Tibial nerve (tissue), 4 donors: ENCODE results near the gene TBC1D7. TPM values are rescaled to one million over a fixed set of nuclear protein-coding genes. Genes with fewer than 3 reads are reported as not detected.

Source experiments
- DNase-seq, 2 donors: peaks; one replicate each; pipeline ENCODE4 v3.0.0-alpha.2; 2019; ENCODE audit warnings: low spot score in 2 of 2
- H3K27ac ChIP-seq, 4 donors: fragments of 200-600 bp; sonication (generic) in 3 of 4; one replicate each; pipeline ENCODE4 v1.5.1; 2017 to 2019; ENCODE audit warnings: mild to moderate bottlenecking in 1 of 4
- H3K27me3 ChIP-seq, 2 donors: fragments of 200-600 bp; sonication (generic) in 1 of 2; one replicate each; pipeline versions ENCODE4 v1.5.1 to v1.6.0; 2017 to 2019
- H3K36me3 ChIP-seq, 3 donors: fragments of 200-600 bp; sonication (generic); one replicate each; pipeline ENCODE4 v1.5.1; 2018 to 2019
- H3K4me1 ChIP-seq, 4 donors: fragments of 200-600 bp; sonication (generic) in 3 of 4; one replicate each; pipeline ENCODE4 v1.5.1; 2017 to 2019
- H3K4me3 ChIP-seq, 4 donors: fragments of 200-600 bp; sonication (generic) in 3 of 4; one replicate each; pipeline ENCODE4 v1.5.1; 2017 to 2019; ENCODE audit warnings: mild to moderate bottlenecking in 1 of 4, moderate library complexity in 1 of 4
- H3K9me3 ChIP-seq, 4 donors: fragments of 200-600 bp; sonication (generic) in 3 of 4; one replicate each; pipeline ENCODE4 v1.5.1; 2017 to 2019
- EP300 ChIP-seq, 2 donors: sonication (generic); formaldehyde crosslinking; IDR thresholded peaks; one replicate each; pipeline ENCODE4 v1.6.1; 2017; ENCODE audit warnings: antibody characterized with exemption in 2 of 2, mild to moderate bottlenecking in 1 of 2
- POLR2A ChIP-seq, 2 donors: fragments of 450-650 bp; IDR thresholded peaks; one replicate each; pipeline ENCODE4 v1.6.1; 2017; ENCODE audit warnings: antibody characterized with exemption in 2 of 2, mild to moderate bottlenecking in 2 of 2, moderate library complexity in 2 of 2
- WGBS, 2 donors: methylation state at CpG; one replicate each; pipeline ENCODE4 v1.1.5; 2018; 5-methylcytosine and 5-hydroxymethylcytosine counted together
- total RNA-seq, 4 donors: library from RNA; depleted of rRNA; stranded (reverse); fragments of >200 nt; gene quantifications; one replicate each; pipeline ENCODE4 v1.1.0, GENCODE V29; 2016
- TF ChIP-seq, protein P1 (sequence below), 5 experiments: fragments of 200-600 bp in 3 of 5; fragments of 450-650 bp in 2 of 5; sonication (generic) in 3 of 5; IDR thresholded peaks; one replicate each; pipeline ENCODE4 v1.5.1; 2016 to 2019; ENCODE audit warnings: antibody characterized with exemption in 5 of 5, mild to moderate bottlenecking in 3 of 5, moderate library complexity in 2 of 5

Gene TBC1D7
- total RNA-seq, 4 donors from 2014 or later: 5.5 to 28.2 (median 7.1) TPM

DNA sequence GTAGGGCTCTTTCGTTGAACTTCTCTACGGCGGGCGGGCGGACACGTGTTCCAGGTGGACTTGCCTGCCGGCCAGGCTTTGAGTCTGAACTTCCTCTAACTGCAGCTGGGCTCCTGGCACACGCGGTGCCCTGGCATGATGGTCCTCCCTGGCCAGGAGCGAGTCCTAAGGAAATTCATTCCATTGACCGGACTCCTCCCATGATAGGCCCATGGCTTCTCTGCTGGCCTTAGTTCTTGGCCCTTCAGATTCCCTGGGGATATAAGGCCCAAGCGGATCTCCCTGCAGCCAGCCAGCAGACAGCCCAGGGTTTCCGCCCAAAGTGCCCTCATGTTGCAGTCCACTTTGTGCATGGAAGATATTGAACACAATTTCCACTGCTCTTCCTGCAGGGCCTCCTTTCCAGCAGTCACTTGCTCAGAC is 39.4 kb downstream of the TBC1D7 start:
- Histone ChIP-seq H3K4me1 (no peaks in the 10 kb centered on the region), H3K4me3 (no peak overlapping the region), H3K9me3 (peaks cover 0 to 19% (median 0%) of the 10 kb centered on the region in 4 donors), H3K27ac (no peak overlapping the region), H3K36me3 (peaks cover 0 to 83% (median 0%) of the 10 kb centered on the region in 3 donors), H3K27me3 (no peaks in the 10 kb centered on the region)
- TF ChIP-seq POLR2A (IDR thresholded peaks at IDR 0.05): no peak
- TF ChIP-seq EP300 (IDR thresholded peaks at IDR 0.05): no peak
- TF ChIP-seq, protein P1, sequence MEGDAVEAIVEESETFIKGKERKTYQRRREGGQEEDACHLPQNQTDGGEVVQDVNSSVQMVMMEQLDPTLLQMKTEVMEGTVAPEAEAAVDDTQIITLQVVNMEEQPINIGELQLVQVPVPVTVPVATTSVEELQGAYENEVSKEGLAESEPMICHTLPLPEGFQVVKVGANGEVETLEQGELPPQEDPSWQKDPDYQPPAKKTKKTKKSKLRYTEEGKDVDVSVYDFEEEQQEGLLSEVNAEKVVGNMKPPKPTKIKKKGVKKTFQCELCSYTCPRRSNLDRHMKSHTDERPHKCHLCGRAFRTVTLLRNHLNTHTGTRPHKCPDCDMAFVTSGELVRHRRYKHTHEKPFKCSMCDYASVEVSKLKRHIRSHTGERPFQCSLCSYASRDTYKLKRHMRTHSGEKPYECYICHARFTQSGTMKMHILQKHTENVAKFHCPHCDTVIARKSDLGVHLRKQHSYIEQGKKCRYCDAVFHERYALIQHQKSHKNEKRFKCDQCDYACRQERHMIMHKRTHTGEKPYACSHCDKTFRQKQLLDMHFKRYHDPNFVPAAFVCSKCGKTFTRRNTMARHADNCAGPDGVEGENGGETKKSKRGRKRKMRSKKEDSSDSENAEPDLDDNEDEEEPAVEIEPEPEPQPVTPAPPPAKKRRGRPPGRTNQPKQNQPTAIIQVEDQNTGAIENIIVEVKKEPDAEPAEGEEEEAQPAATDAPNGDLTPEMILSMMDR (IDR thresholded peaks at IDR 0.05): no peak
- no peak for DNase-seq
- 90% methylated on average over 13 of the region's 13 CpGs for WGBS, 2 donors

DNA sequence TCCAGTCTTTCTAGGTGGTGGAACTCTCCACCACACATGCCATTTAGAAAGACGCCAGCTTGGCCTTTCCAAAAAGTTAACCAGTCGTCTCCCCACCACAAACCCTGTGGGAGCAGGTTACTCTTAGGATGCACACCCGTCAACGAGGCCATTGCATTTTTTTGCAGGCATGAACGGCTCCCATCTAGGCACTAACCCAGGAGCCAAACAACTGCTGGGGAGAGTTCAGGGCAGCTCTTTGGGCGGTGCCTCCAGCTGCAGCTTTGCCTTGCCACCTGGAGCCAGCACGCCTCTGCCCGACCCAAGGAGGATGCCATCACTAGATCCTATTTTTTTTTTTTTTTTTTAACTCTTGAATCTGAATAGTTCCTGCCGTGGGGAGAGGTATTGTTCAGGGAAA is 39.9 kb downstream of the TBC1D7 start:
- Histone ChIP-seq H3K27me3 (no peaks in the 10 kb centered on the region), H3K36me3 (peaks cover 0 to 83% (median 0%) of the 10 kb centered on the region in 3 donors), H3K9me3 (peaks cover 0 to 19% (median 0%) of the 10 kb centered on the region in 4 donors), H3K27ac (no peak overlapping the region), H3K4me3 (no peak overlapping the region), H3K4me1 (no peaks in the 10 kb centered on the region)
- WGBS, 2 donors: 86 to 95% methylated on average over 9 of the region's 9 CpGs
- TF ChIP-seq, protein P1 (IDR thresholded peaks at IDR 0.05): no peak
- TF ChIP-seq EP300 (IDR thresholded peaks at IDR 0.05) (no peak), POLR2A (IDR thresholded peaks at IDR 0.05) (no peak)
- no peak for DNase-seq

DNA sequence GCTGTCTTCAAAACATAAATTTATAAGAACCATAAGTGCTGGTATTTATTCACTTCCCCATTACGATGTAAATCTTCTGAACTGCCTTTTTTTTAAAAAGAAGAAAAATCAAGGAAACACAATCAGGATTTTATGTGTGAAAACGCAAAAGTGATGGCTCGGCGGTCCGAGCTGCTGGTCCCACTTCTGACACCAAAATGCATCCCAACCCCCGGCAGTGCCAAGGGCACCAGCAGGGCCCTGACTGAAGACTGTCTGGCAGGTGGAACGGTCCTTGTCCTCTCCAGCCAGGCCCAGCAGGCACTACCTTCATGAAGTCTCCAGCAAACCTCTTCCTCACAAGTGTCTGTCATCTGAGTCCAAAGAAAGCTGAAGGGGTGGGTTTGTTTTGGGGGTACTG is 41.2 kb downstream of the TBC1D7 start:
- TF ChIP-seq EP300 (IDR thresholded peaks at IDR 0.05) (no peak), POLR2A (IDR thresholded peaks at IDR 0.05) (no peak)
- TF ChIP-seq, protein P1 (IDR thresholded peaks at IDR 0.05): no peak
- Histone ChIP-seq H3K36me3 (peaks cover 0 to 72% (median 0%) of the 10 kb centered on the region in 3 donors), H3K9me3 (peaks cover 0 to 19% (median 0%) of the 10 kb centered on the region in 4 donors), H3K4me3 (no peak overlapping the region), H3K27me3 (no peaks in the 10 kb centered on the region), H3K27ac (no peak overlapping the region), H3K4me1 (no peaks in the 10 kb centered on the region)
- DNase-seq: no peak
- WGBS, 2 donors: 93 to 95% methylated on average over 7 of the region's 7 CpGs

- WGBS, 2 donors: 72 to 85% methylated on average over 4 of the region's 4 CpGs
- Histone ChIP-seq H3K4me3 (no peak overlapping the region), H3K36me3 (peaks cover 0 to 63% (median 0%) of the 10 kb centered on the region in 3 donors), H3K27ac (no peak overlapping the region), H3K27me3 (no peaks in the 10 kb centered on the region), H3K4me1 (no peaks in the 10 kb centered on the region), H3K9me3 (peaks cover 0 to 19% (median 0%) of the 10 kb centered on the region in 4 donors)
- TF ChIP-seq EP300 (IDR thresholded peaks at IDR 0.05): no peak
- TF ChIP-seq, protein P1 (IDR thresholded peaks at IDR 0.05): no peak
- no peak for TF ChIP-seq POLR2A (IDR thresholded peaks at IDR 0.05)
- DNase-seq: no peak
These were observed 42.2 kb downstream of the TBC1D7 start for GRCh38 chr6:13286181-13286580.

GRCh38 chr6:13285705-13286104 is 42.6 kb downstream of the TBC1D7 start:
- no peaks in the 10 kb centered on the region for H3K4me1 ChIP-seq
- no peaks in the 10 kb centered on the region for H3K27me3 ChIP-seq
- DNase-seq: no peak
- H3K9me3 ChIP-seq: peaks cover 0 to 19% (median 0%) of the 10 kb centered on the region in 4 donors
- no peak overlapping the region for H3K27ac ChIP-seq
- no peak overlapping the region for H3K4me3 ChIP-seq
- peaks cover 0 to 62% (median 0%) of the 10 kb centered on the region in 3 donors for H3K36me3 ChIP-seq
- TF ChIP-seq POLR2A (IDR thresholded peaks at IDR 0.05) (no peak), EP300 (IDR thresholded peaks at IDR 0.05) (no peak)
- TF ChIP-seq, protein P1 (IDR thresholded peaks at IDR 0.05): no peak
- WGBS, 2 donors: 89 to 92% methylated on average over 2 of the region's 2 CpGs
